ENCODE results near the gene COPE. TPM values are rescaled to one million over a fixed set of nuclear protein-coding genes. Genes with fewer than 3 reads are reported as not detected.

The COPE gene
- total RNA-seq, 1 experiment from 2014 or later: 221 TPM

- CTCF ChIA-PET: no interaction called here
- BruUV-seq (replicated peaks): no TSS peak
Measured at GRCh38 chr19:18886972-18887371, 32.2 kb downstream of the COPE start.

DNA sequence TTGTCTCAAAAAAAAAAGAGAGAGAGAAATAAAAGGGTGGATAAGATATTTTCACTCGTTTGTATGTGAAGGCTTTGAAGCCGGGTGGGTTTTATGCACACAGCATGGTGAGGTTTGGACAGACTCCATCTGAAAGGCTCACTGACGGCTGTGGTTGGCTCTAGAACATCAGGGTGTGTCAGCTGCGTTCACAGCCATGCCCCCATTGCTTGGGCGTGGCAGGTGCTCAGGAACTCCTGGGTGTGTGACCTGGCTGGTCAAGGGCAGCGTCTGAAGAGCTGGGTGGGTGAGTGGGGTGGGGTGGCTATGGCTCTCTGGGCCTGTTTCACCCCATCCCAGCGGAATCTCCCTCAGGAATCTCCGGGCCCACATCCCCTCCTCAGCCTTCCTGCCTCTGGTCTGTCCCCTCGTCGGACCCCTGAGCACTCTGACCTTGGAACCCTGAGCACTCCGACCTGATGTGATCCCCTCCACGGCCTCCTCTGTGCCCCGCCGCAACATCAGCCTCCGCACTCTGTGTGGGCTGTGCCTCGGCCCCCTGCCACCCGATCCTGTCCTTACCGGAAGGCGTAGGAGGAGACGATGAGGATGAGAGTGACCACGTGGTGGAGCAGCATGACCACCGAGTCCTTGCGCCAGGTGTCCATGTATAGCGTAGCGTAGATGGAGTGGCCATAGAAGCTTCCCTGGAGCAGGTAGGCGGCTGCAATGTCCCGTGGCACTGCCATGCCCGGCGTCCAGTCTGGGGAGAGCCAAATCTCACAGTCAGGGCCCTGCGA is 35.5 kb downstream of the COPE start:
- no peaks in the 10 kb centered on the region for H3K27me3 ChIP-seq (ENCODE audit: insufficient read depth, low read depth)
- intact Hi-C loops (cut with micrococcal nuclease; ENCODE audit: unreplicated experiment): no loop called here
- H3K4me1 ChIP-seq (replicated peaks; ENCODE audit: insufficient read depth): no peaks in the 10 kb centered on the region
- H4K20me1 ChIP-seq (ENCODE audit: insufficient read depth): peaks cover 11% of the 10 kb centered on the region; the same call in 1 of the 2 replicates
- H2AFZ ChIP-seq: no peak overlapping the region
- TF ChIP-seq CTCF (conservative IDR thresholded peaks at IDR 0.05) (no peak), EZH2 (IDR thresholded peaks at IDR 0.05; ENCODE audit: low read depth) (no peak)
- no peak overlapping the region for H3K27ac ChIP-seq
- no peaks in the 10 kb centered on the region for H3K36me3 ChIP-seq (ENCODE audit: low read depth)
- no peaks in the 10 kb centered on the region for H3K9me3 ChIP-seq (ENCODE audit: insufficient read depth, low read depth)
- no peaks in the 10 kb centered on the region for H3K79me2 ChIP-seq (ENCODE audit: low read depth)
- H3K4me3 ChIP-seq: no peak overlapping the region
- no peak overlapping the region for H3K4me2 ChIP-seq
- H3F3A ChIP-seq (ENCODE audit: insufficient read depth, low read depth): peaks cover 16% of the 10 kb centered on the region
- no TSS peak for BruUV-seq (replicated peaks)
- ChIA-PET POLR2A (ENCODE audit: unreplicated experiment) (no interaction called here), CTCF (no interaction called here)
- no peaks in the 10 kb centered on the region for H3K9me2 ChIP-seq (ENCODE audit: insufficient read depth)
- no peak for DNase-seq

More at GRCh38 chr19:18886972-18887371, 32.2 kb downstream of the COPE start:
- Histone ChIP-seq H3F3A (ENCODE audit: insufficient read depth, low read depth) (no peaks in the 10 kb centered on the region; the same call in 1 of the 2 replicates), H3K9me2 (ENCODE audit: insufficient read depth) (no peaks in the 10 kb centered on the region), H3K36me3 (ENCODE audit: low read depth) (no peaks in the 10 kb centered on the region), H3K4me1 (replicated peaks; ENCODE audit: insufficient read depth) (no peaks in the 10 kb centered on the region), H3K79me2 (ENCODE audit: low read depth) (no peaks in the 10 kb centered on the region), H2AFZ (no peak overlapping the region), H3K9me3 (ENCODE audit: insufficient read depth, low read depth) (no peaks in the 10 kb centered on the region), H3K4me3 (no peak overlapping the region), H3K4me2 (no peak overlapping the region), H3K27ac (no peak overlapping the region), H4K20me1 (ENCODE audit: insufficient read depth) (no peaks in the 10 kb centered on the region), H3K27me3 (ENCODE audit: insufficient read depth, low read depth) (no peaks in the 10 kb centered on the region)
- DNase-seq: no peak
- TF ChIP-seq EZH2 (IDR thresholded peaks at IDR 0.05; ENCODE audit: low read depth) (no peak), CTCF (conservative IDR thresholded peaks at IDR 0.05) (no peak)
- intact Hi-C loops (cut with micrococcal nuclease; ENCODE audit: unreplicated experiment): no loop called here
- POLR2A ChIA-PET (ENCODE audit: unreplicated experiment): no interaction called here

GRCh38 chr19:18881491-18881890 is 37.7 kb downstream of the COPE start:
- intact Hi-C loops (cut with micrococcal nuclease; ENCODE audit: unreplicated experiment): no loop called here
- ChIA-PET POLR2A (ENCODE audit: unreplicated experiment) (no interaction called here), CTCF (no interaction called here)
- H2AFZ ChIP-seq: no peak overlapping the region
- no TSS peak for BruUV-seq (replicated peaks)
- H3K27ac ChIP-seq: no peak overlapping the region
- no peaks in the 10 kb centered on the region for H3K36me3 ChIP-seq (ENCODE audit: low read depth)
- no peak overlapping the region for H3K4me2 ChIP-seq
- no peaks in the 10 kb centered on the region for H3K79me2 ChIP-seq (ENCODE audit: low read depth)
- peaks cover 23% of the 10 kb centered on the region; the same call in 1 of the 2 replicates for H4K20me1 ChIP-seq (ENCODE audit: insufficient read depth)
- H3K9me3 ChIP-seq (ENCODE audit: insufficient read depth, low read depth): no peaks in the 10 kb centered on the region
- no peaks in the 10 kb centered on the region for H3K4me1 ChIP-seq (replicated peaks; ENCODE audit: insufficient read depth)
- no peaks in the 10 kb centered on the region for H3K9me2 ChIP-seq (ENCODE audit: insufficient read depth)
- no peak overlapping the region for H3K4me3 ChIP-seq
- no peak for DNase-seq
- TF ChIP-seq EZH2 (IDR thresholded peaks at IDR 0.05; ENCODE audit: low read depth) (no peak), CTCF (conservative IDR thresholded peaks at IDR 0.05) (no peak)
- peaks cover 30% of the 10 kb centered on the region for H3F3A ChIP-seq (ENCODE audit: insufficient read depth, low read depth)
- no peaks in the 10 kb centered on the region for H3K27me3 ChIP-seq (ENCODE audit: insufficient read depth, low read depth)

Measured in PC-9 (cell line).